ENCODE measurements around the gene MYO5A.
"Not testable (repeated sequence)": the region's sequence is repeated elsewhere in the genome, so short reads cannot be mapped to it uniquely, and the experiment has no call there.

Gene MYO5A

DNA sequence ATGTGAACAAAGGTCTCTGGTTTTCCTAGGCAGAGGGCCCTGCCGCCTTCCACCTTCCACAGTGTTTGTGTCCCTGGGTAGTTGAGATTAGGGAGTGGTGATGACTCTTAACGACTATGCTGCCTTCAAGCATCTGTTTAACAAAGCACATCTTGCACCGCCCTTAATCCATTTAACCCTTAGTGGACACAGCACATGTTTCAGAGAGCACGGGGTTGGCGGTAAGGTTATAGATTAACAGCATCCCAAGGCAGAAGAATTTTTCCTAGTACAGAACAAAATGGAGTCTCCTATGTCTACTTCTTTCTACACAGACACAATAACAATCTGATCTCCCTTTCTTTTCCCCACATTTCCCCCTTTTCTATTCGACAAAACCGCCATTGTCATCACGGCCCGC lies 69.4 kb downstream of the MYO5A start:
- DNase-seq: not testable (repeated sequence)

DNA sequence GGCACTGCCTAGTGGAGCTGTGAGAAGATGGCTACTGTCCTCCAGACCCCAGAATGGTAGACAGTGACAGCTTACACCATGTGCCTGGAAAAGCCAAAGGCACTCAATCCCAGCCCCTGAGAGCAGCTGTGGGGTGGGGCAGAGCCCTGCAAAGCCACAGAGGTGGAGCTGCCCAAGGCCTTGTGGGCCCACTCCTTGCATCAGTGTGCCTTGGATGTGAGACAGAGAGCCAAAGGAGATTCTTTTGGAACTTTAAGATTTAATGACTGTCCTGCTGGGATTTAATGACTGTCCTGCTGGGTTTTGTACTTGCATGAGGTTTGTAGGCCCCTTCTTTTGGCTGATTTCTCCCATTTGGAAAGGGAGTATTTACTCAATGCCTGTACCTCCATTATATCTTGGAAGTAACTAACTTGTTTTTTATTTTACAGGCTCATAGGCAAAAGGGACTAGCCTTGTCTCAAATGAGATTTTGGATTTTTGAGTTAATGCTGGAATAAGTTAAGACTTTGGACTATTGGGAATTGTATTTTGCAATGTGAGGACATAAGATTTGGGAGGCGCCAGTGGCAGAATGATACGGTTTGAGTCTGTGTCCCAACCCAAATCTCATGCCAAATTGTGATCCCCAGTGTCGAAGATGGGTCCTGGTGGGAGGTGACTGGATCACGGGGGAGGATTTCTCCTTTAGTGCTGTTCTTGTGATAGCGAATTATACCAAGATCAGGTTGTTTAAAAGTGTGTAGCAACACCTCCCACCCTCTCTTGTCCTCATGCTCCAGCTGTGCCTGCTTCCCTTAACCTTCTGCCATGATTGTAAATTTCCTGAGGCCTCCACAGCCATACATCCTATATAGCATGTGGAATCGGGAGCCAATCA lies 80.4 kb downstream of the MYO5A start:
- no peak for DNase-seq

GRCh38 chr15:52445954-52446353 lies 82.7 kb downstream of the MYO5A start:
- no peak for DNase-seq

DNA sequence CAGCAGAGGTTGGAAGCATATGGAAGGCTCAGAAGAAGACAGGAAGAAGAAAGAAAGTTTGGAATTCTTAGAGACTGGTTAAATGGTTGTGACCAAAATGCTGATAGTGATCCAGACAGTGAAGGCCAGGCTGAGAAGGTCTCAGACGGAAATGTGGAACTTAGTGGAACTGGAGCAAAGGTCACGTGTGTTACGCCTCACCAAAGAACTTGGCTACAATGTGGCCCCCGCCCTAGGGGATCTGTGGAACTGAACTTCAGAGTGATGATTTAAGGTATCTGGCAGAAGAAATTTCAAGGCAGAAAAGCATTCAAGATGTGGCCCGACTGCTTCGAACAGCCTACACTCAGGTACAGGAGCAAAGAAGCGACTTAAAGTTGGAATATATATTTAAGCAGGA lies 83.1 kb downstream of the MYO5A start:
- DNase-seq: no peak

GRCh38 chr15:52443205-52443604 lies 85.5 kb downstream of the MYO5A start:
- DNase-seq: not testable (repeated sequence)

- DNase-seq: no peak
These were observed 86.8 kb downstream of the MYO5A start for GRCh38 chr15:52441841-52442240.

- DNase-seq: no peak
These were observed 87.7 kb downstream of the MYO5A start for GRCh38 chr15:52440946-52441345.

DNA sequence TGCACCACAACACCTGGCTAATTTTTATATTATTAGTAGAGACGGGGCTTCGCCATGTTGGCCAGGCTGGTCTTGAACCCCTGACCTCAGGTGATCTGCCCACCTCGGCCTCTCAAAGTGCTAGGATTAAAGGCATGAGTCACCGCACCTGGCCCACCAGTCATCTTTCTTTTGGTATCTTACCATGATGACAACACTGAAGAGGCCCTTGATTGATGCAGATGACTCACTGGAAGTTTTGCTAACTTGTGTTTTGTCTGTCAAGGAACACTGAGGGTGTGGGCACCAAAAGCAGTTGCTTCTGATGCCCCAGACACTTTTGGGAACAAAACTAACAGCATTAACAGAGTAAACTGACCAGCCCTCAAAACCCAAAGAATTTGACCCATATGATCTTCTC lies 88.3 kb downstream of the MYO5A start:
- peak; percentile 13 to 47 for DNase-seq

DNA sequence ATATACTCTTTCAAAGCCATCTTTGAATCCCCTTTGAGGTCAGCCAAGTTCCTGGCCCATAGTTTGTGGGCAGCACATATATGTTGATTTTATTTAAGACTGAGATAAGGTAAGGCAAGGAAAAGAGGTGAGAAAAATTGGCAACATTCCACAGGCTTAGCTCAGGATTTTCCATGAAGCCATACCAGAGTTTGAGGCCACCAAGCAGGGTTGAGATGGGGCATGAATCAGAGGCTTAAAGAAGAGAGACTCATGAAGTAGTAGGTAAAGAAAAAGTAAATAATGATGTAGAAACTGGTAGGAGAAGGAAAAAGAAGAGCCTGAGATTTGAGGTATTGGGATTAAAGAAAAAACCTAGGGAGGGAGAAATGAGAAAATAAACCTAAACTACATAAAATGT lies 89.2 kb downstream of the MYO5A start:
- DNase-seq: no peak

GRCh38 chr15:52439042-52439441 lies 89.6 kb downstream of the MYO5A start:
- not testable (repeated sequence) for DNase-seq

DNA sequence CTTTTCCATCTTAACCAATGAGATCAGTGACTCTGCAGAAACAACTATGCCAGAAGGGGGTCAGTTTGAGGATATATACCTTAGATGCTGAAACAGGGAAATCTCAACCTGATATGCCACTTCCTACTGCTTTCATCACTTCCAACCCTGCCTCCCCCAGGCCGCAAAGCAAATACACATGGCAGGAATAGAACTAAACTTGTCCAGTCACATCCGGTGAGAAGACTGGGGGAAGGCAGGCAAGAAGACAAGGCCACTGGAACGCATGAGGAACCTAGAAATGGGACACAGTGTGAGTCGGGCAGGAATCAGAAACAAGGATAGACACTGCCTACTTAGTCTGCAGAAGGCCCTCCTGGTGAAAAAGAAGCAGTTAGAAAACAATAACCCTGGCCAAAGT lies 90.6 kb downstream of the MYO5A start:
- no peak for DNase-seq

GRCh38 chr15:52437646-52438045 lies 91.0 kb downstream of the MYO5A start:
- DNase-seq: no peak

GRCh38 chr15:52436981-52437380 lies 91.7 kb downstream of the MYO5A start:
- no peak for DNase-seq

- no peak for DNase-seq
These were observed 93.8 kb downstream of the MYO5A start for GRCh38 chr15:52434885-52435284.

DNA sequence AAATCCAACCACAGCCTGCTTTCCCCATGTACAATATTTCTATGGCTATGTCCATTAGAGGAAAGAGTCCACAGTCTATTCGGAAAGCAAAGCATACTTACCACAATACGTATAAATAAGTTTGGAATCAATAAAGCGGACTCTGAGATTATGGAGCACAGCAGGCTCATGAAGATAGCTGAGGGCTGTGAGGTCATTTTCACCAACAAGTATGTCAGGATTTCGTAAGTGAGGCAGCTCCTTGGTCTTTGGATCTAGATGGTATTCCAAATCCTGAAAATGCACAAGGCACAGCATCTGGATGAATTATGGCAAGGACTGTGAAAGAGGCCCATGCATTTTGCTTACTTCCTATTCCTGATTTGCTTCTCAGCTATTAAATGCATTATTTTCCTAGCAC lies 100.4 kb downstream of the MYO5A start:
- DNase-seq: no peak

DNA sequence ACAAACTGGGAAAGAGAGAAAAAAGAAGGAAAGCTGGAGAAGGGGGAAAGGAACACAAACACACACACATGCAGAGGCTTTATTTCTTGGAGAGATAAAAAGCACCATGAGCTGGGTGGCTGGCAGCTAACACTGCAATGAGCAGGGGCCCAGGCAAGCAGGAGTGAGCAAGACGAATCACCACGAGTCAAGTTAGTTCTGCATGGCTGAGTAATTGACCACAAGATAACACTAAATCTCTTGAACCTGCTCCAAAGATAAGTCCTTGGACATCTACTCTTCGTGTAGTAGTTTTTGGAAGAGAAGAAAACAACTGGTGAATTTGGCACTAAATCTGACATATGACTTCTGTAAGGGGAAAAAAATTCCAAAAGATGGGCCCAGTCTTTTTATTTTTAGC lies 100.9 kb downstream of the MYO5A start:
- DNase-seq: no peak

DNA sequence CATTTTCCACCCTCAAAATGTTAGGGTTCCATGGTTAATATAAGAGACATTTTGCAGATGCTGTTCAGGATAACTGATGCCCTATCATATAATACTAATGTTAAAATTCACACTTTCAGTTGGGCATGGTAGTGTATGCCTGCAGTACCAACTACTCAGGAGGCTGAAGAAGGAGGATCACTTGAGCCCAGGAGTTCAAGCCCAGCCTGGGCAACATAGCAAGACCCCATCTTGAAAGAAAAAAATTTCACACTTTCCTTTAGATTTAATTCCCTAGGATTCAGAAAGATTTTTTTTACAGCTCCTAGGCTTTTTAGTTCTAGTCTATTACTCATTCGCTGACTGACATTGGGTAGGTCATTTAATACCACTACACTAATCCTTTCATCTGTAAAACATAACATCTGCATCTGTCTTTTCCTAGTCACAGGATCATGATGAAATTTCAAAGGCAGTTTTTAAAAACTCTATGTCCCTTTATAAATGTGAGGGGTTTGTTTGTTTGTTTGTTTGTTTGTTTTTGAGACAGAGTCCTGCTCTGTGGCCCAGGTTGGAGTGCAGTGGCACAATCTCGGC lies 103.7 kb downstream of the MYO5A start:
- no peak for DNase-seq

- no peak for DNase-seq
These were observed 104.8 kb downstream of the MYO5A start for GRCh38 chr15:52423852-52424251.

GRCh38 chr15:52422001-52422400 lies 106.7 kb downstream of the MYO5A start:
- no peak for DNase-seq

- no peak for DNase-seq
These were observed 107.7 kb downstream of the MYO5A start for GRCh38 chr15:52421029-52421428.

DNA sequence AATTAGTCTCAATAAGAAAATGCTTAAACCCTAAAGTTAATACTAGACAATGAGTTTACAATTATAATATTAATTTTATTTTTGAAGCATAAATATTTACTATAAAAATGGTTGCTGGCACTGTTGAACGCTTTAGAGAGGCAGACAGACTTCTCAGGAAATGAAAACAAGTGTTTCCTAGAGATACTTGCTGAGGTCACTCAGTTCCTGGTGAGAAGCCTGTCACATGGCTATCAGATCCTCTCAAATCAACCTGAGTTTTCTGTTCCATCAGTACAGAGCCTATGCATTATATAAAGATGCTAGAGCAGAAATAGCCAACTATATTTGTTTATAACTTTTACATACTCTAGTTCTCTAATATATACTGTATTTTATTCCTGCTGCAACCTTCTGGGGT lies 109.2 kb downstream of the MYO5A start:
- DNase-seq: no peak

DNA sequence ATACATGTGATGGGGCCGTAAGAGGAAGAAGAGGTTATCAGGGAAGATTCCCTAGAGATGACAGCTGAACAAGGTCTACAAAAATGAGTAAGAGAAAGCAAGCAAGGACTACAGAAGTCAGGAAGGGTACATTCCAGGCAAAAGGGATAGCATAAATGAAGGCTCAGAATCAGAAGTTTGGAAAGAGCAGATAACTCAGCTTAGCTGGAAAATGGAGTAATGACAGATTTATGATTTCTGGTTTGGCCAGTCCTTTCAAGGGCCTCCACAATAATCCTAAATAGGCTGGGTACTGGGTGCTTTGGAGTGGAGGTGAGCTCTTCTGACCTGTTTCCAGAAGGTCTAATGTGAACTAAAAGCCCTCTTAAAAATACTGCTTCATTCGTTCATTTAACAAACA lies 110.7 kb downstream of the MYO5A start:
- DNase-seq: no peak

- no peak for DNase-seq
These were observed 111.2 kb downstream of the MYO5A start for GRCh38 chr15:52417521-52417920.

- not testable (repeated sequence) for DNase-seq
These were observed 112.1 kb downstream of the MYO5A start for GRCh38 chr15:52416566-52416965.

DNA sequence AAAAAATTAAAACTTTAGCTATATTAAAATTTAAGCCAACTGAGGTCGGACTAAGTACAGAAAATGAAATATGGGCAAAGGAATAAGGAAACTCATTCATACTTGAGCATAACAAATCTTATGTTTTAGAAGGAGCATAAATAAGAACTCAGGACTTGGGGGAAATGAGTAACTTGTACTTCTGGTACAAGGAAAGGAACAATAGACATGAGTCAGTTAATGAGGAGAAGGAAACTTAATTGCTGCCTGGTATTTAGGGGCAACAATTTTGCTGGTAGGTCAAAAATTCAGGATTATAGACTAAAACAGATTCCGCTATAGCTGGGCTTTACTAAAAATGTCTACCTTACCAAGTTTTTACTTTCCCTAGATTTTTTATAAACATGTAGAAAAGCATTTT lies 113.1 kb downstream of the MYO5A start:
- no peak for DNase-seq
